ENCODE data around the gene NSUN6. TPM values are rescaled to one million over a fixed set of nuclear protein-coding genes. Genes with fewer than 3 reads are reported as not detected.

Gene NSUN6
- total RNA-seq, 1 donor from 2014 or later = 10.8 TPM

DNA sequence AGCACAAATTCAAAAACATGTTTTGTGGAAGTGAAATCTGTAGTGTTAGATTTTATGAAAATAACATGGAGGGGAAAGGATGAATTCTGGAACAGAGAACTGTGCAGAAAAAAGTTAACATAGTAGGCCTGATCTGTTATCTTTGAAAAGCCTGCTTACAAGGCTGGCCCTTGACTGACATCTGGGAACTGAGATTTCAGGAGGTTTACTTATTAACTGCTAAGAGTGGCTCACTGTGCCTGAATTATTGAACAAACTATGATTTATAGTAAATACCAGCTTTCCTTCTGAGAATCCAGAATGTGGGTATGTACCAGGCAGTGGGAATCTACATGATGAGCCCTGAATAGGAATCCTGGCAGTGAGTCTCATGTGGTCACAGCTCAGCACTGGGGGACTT lies 30.5 kb downstream of the NSUN6 start:
- FAIRE-seq = no peak
- DNase-seq (ENCODE audit: low read depth) = no peak
- Histone ChIP-seq H3K4me3 (ENCODE audit: low read depth, low read length) (no peak overlapping the region), H3K36me3 (ENCODE audit: control insufficient read depth, insufficient read depth, low read length) (no peaks in the 10 kb centered on the region), H3K27me3 (ENCODE audit: control insufficient read depth, insufficient read depth, low read length) (no peaks in the 10 kb centered on the region)
- TF ChIP-seq, protein P1, sequence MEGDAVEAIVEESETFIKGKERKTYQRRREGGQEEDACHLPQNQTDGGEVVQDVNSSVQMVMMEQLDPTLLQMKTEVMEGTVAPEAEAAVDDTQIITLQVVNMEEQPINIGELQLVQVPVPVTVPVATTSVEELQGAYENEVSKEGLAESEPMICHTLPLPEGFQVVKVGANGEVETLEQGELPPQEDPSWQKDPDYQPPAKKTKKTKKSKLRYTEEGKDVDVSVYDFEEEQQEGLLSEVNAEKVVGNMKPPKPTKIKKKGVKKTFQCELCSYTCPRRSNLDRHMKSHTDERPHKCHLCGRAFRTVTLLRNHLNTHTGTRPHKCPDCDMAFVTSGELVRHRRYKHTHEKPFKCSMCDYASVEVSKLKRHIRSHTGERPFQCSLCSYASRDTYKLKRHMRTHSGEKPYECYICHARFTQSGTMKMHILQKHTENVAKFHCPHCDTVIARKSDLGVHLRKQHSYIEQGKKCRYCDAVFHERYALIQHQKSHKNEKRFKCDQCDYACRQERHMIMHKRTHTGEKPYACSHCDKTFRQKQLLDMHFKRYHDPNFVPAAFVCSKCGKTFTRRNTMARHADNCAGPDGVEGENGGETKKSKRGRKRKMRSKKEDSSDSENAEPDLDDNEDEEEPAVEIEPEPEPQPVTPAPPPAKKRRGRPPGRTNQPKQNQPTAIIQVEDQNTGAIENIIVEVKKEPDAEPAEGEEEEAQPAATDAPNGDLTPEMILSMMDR (IDR thresholded peaks at IDR 0.05; ENCODE audit: insufficient read depth, low read length, severe bottlenecking) = no peak

DNA sequence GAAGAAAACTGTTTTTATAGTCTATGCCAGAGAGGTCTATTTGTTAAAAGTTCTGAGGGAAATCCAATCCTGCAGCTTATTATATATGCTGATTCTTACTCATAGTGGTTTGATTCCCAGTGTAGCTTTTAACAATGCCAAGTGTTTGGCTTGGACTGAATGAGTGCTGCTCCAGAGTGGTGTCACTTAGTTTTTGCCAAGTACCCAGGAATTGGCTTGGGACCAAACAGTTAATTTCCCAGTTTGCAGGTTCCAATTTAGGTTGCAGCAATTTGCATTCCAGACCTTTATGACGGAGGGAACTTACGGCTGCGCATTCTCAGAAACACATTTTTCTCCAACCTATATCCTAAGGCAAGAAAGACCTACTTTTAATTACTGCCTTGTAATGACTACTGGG lies 32.4 kb downstream of the NSUN6 start:
- FAIRE-seq = no peak
- Histone ChIP-seq H3K4me3 (ENCODE audit: low read depth, low read length) (no peak overlapping the region), H3K27me3 (ENCODE audit: control insufficient read depth, insufficient read depth, low read length) (no peaks in the 10 kb centered on the region), H3K36me3 (ENCODE audit: control insufficient read depth, insufficient read depth, low read length) (no peaks in the 10 kb centered on the region)
- DNase-seq (ENCODE audit: low read depth) = no peak
- TF ChIP-seq, protein P1 (IDR thresholded peaks at IDR 0.05; ENCODE audit: insufficient read depth, low read length, severe bottlenecking) = no peak

DNA sequence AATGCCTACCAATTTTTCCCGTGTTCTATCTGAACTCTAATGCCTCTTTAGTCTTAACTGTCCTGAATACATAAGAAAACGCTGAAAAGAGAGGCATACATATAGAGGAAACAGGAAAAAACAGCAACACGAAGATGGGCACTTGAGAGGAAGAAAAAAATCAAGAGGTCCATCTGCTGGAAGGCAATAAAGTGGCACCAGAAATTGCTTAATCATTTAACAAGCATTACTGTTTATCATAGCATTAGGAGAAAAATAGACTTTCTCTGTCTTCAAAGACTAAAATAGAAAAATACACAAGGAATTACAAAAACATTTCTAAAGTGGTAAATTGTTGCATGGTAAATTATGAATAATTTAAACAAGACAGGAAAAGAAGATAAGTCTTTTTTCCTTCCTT lies 35.0 kb downstream of the NSUN6 start:
- Histone ChIP-seq H3K36me3 (ENCODE audit: control insufficient read depth, insufficient read depth, low read length) (no peaks in the 10 kb centered on the region), H3K27me3 (ENCODE audit: control insufficient read depth, insufficient read depth, low read length) (no peaks in the 10 kb centered on the region), H3K4me3 (ENCODE audit: low read depth, low read length) (no peak overlapping the region)
- DNase-seq (ENCODE audit: low read depth) (no peak), FAIRE-seq (no peak)
- TF ChIP-seq, protein P1 (IDR thresholded peaks at IDR 0.05; ENCODE audit: insufficient read depth, low read length, severe bottlenecking) = no peak

DNA sequence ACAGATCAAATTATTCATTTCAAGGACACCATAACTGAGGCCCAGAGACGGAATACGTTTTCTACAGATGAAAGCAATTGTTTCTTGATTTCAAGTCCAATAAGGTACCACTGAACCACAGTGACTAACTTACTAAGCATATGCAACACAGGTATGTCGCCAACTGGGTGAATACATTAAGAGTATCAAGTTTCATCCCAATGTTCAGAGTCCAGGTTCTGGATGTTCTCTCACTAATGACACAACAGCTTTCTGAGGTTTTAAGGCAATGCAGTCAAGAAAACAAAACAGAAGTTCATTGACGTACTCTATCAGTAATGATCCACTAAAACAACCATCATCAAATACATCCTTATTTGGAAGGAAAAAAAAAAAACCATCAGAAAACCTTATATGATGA lies 35.8 kb downstream of the NSUN6 start:
- Histone ChIP-seq H3K4me3 (ENCODE audit: low read depth, low read length) (no peak overlapping the region), H3K36me3 (ENCODE audit: control insufficient read depth, insufficient read depth, low read length) (no peaks in the 10 kb centered on the region), H3K27me3 (ENCODE audit: control insufficient read depth, insufficient read depth, low read length) (no peaks in the 10 kb centered on the region)
- TF ChIP-seq, protein P1 (IDR thresholded peaks at IDR 0.05; ENCODE audit: insufficient read depth, low read length, severe bottlenecking) = no peak
- DNase-seq (ENCODE audit: low read depth) (peak; percentile 40), FAIRE-seq (no peak)

DNA sequence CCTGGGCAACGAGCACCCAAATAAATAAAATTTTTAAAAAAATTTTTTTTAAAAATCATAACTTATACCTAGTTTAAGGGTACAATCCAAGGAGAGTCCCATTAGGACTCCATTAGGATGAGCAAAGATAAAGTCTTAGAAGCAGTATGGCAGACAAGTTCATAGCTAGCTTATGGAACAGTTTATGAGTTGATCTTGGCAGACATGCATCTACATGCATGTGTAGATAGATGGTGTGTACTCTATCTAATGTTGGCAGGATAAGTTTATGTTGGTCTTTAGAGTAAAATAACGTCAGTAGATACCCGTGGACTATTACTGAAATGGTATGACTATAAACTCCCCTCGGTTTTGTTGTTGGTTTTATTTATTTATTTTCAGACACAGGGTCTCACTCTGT lies 40.2 kb downstream of the NSUN6 start:
- H3K4me3 ChIP-seq (ENCODE audit: low read depth, low read length) = no peak overlapping the region
- TF ChIP-seq, protein P1 (IDR thresholded peaks at IDR 0.05; ENCODE audit: insufficient read depth, low read length, severe bottlenecking) = no peak
- H3K27me3 ChIP-seq (ENCODE audit: control insufficient read depth, insufficient read depth, low read length) = no peaks in the 10 kb centered on the region
- H3K36me3 ChIP-seq (ENCODE audit: control insufficient read depth, insufficient read depth, low read length) = no peaks in the 10 kb centered on the region
- DNase-seq (ENCODE audit: low read depth) = no peak
- no peak for FAIRE-seq

DNA sequence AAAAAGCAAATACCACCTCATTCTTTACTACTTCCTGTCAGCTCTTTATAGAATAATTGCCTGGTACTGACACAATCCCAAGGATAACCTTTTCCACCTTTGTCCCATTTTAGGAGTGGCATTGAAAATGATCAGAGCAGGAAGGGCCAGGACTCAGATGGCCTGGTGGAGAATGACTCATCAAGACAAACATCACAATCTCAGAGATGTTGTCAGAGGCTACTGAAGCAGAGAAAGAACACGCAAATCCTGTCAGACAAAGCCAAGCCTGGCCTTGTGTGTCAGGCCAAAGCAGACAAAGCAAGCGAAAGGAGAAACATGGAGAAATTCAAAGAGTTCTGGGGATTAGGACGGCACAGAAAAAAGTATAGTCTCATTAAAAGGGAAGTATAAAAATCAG lies 40.9 kb downstream of the NSUN6 start:
- Histone ChIP-seq H3K36me3 (ENCODE audit: control insufficient read depth, insufficient read depth, low read length) (no peaks in the 10 kb centered on the region), H3K4me3 (ENCODE audit: low read depth, low read length) (no peak overlapping the region), H3K27me3 (ENCODE audit: control insufficient read depth, insufficient read depth, low read length) (no peaks in the 10 kb centered on the region)
- TF ChIP-seq, protein P1 (IDR thresholded peaks at IDR 0.05; ENCODE audit: insufficient read depth, low read length, severe bottlenecking) = no peak
- no peak for FAIRE-seq
- peak; percentile 94 for DNase-seq (ENCODE audit: low read depth)
